OCI-LY1 (cell line): ENCODE data around the gene SPPL3.

Source experiments
- H2AFZ ChIP-seq: fragments of 200-600 bp; sonication (generic), shearing (Covaris generic); 2 replicates; pipeline ENCODE4 v1.6.0; 2014; ENCODE audit warnings: antibody characterized with exemption, mild to moderate bottlenecking, low read length
- H3F3A ChIP-seq: fragments of 200-600 bp; sonication (generic), shearing (Covaris generic); 2 replicates; pipeline ENCODE4 v1.6.0; 2014; ENCODE audit warnings: mild to moderate bottlenecking, antibody characterized with exemption, low read length, moderate library complexity; ENCODE audit not compliant: insufficient read depth
- H3K27ac ChIP-seq: fragments of 200-600 bp; sonication (generic); 2 replicates; pipeline ENCODE4 v1.5.1; 2014; ENCODE audit warnings: low read length, mixed run types, mild to moderate bottlenecking, low read depth; ENCODE audit not compliant: poor library complexity, severe bottlenecking
- H3K27me3 ChIP-seq: fragments of 200-600 bp; sonication (generic); 2 replicates; pipeline ENCODE4 v1.6.0; 2014; ENCODE audit warnings: antibody characterized with exemption, mild to moderate bottlenecking, low read length, moderate library complexity; ENCODE audit not compliant: insufficient read depth
- H3K36me3 ChIP-seq: fragments of 200-600 bp; sonication (generic); 2 replicates; pipeline ENCODE4 v1.6.1; 2014; ENCODE audit warnings: mild to moderate bottlenecking, antibody characterized with exemption, low read length, moderate library complexity, mixed read lengths; ENCODE audit not compliant: insufficient read depth
- H3K4me1 ChIP-seq: fragments of 200-600 bp; sonication (generic); 2 replicates; pipeline ENCODE4 v1.5.1; 2014; ENCODE audit warnings: mild to moderate bottlenecking, low read length, moderate library complexity; ENCODE audit not compliant: insufficient read depth, severe bottlenecking
- H3K4me2 ChIP-seq: fragments of 200-600 bp; sonication (generic), shearing (Covaris generic); 2 replicates; pipeline ENCODE4 v1.6.1; 2014; ENCODE audit warnings: low read length
- H3K4me3 ChIP-seq: fragments of 200-600 bp; sonication (generic); 2 replicates; pipeline ENCODE4 v1.5.1; 2014; ENCODE audit warnings: low read length, low read depth, mild to moderate bottlenecking, mixed read lengths; ENCODE audit not compliant: poor library complexity, severe bottlenecking
- H3K79me2 ChIP-seq: fragments of 200-600 bp; shearing (Covaris generic); 2 replicates; pipeline ENCODE4 v1.6.1; 2016; ENCODE audit warnings: mixed run types, low read length, mixed read lengths; ENCODE audit not compliant: insufficient read depth
- H3K9ac ChIP-seq: fragments of 200-600 bp; sonication (generic), shearing (Covaris generic); 2 replicates; pipeline ENCODE4 v1.6.1; 2014; ENCODE audit warnings: mild to moderate bottlenecking, low read length, mixed read lengths
- H3K9me2 ChIP-seq: fragments of 200-600 bp; sonication (generic), shearing (Covaris generic); 2 replicates; pipeline ENCODE4 v1.6.1; 2014; ENCODE audit warnings: low read depth, mild to moderate bottlenecking, low read length, mixed read lengths
- H3K9me3 ChIP-seq: fragments of 200-600 bp; shearing (Covaris generic); 2 replicates; pipeline ENCODE4 v1.6.1; 2014; ENCODE audit warnings: low read length, mixed read lengths
- H4K20me1 ChIP-seq: fragments of 200-600 bp; sonication (generic), shearing (Covaris generic); 2 replicates; pipeline ENCODE4 v1.6.0; 2016; ENCODE audit warnings: mild to moderate bottlenecking, low read length; ENCODE audit not compliant: insufficient read depth
- EZH2 ChIP-seq: fragments of 200-600 bp; sonication (generic), shearing (Covaris generic); IDR thresholded peaks from 2 replicates; pipeline ENCODE4 v1.8.0; 2017; ENCODE audit warnings: borderline replicate concordance, mixed run types, mild to moderate bottlenecking, antibody characterized with exemption, low read length, moderate library complexity, mixed read lengths
- TF ChIP-seq, protein P1 (sequence below): fragments of 200-600 bp; sonication (generic), shearing (Covaris generic); IDR thresholded peaks from 2 replicates; pipeline ENCODE4 v1.5.1; 2017; ENCODE audit warnings: mild to moderate bottlenecking, antibody characterized with exemption, low read length, moderate library complexity, mixed read lengths

Gene SPPL3

DNA sequence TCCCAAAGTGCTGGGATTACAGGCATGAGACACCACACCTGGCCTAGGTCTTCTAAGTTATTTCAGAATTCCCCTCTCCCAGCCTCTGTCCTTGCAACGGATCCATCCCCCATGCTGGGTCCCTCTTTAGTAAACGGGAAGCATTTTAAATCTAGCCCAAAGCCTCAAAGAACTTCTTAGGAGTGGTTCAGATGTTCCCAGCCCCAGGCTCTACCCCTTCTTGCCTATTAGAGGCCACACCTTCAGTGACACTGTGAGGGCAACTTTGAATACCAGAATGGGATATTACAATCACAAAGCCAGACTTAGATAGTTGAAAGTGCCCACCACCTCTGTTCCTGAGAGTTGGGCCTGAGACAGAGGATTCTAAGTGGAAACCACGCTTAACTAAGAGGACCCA, 18.1 kb upstream of the SPPL3 start:
- no peaks in the 10 kb centered on the region for H3K79me2 ChIP-seq
- no peak overlapping the region for H3K4me2 ChIP-seq
- no peaks in the 10 kb centered on the region for H3K4me1 ChIP-seq
- H3K27ac ChIP-seq: no peak overlapping the region
- peaks cover 6% of the 10 kb centered on the region; the same call in 1 of the 2 replicates for H3K9me3 ChIP-seq
- no peak for TF ChIP-seq EZH2
- TF ChIP-seq, protein P1, sequence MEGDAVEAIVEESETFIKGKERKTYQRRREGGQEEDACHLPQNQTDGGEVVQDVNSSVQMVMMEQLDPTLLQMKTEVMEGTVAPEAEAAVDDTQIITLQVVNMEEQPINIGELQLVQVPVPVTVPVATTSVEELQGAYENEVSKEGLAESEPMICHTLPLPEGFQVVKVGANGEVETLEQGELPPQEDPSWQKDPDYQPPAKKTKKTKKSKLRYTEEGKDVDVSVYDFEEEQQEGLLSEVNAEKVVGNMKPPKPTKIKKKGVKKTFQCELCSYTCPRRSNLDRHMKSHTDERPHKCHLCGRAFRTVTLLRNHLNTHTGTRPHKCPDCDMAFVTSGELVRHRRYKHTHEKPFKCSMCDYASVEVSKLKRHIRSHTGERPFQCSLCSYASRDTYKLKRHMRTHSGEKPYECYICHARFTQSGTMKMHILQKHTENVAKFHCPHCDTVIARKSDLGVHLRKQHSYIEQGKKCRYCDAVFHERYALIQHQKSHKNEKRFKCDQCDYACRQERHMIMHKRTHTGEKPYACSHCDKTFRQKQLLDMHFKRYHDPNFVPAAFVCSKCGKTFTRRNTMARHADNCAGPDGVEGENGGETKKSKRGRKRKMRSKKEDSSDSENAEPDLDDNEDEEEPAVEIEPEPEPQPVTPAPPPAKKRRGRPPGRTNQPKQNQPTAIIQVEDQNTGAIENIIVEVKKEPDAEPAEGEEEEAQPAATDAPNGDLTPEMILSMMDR: no peak
- no peaks in the 10 kb centered on the region for H3F3A ChIP-seq
- no peaks in the 10 kb centered on the region for H3K27me3 ChIP-seq
- H3K9ac ChIP-seq: no peak overlapping the region
- no peaks in the 10 kb centered on the region for H3K9me2 ChIP-seq
- H3K36me3 ChIP-seq: no peaks in the 10 kb centered on the region; the same call in 1 of the 2 replicates
- no peaks in the 10 kb centered on the region for H4K20me1 ChIP-seq
- no peak overlapping the region for H3K4me3 ChIP-seq
- H2AFZ ChIP-seq: no peak overlapping the region

DNA sequence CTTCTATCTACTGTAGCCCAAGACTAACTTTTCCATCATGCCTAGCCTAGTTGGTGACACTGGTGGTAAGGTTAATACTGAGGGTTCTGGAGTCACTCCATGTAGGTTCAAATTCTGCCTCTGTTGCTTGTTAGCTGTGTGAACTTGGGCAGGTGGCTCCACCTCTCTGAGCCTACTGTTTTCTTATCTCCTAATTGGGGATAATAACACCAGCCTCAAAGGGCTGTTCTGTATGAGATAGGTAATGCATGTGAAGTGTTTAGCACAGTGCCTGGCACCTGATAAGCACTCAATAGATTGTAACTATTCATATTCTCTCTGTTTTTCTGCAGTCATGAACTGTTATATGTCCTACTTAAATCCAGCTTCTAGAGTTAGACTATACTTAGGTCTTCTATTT, 17.5 kb upstream of the SPPL3 start:
- peaks cover 7% of the 10 kb centered on the region; the same call in 1 of the 2 replicates for H3K9me3 ChIP-seq
- no peaks in the 10 kb centered on the region; the same call in 1 of the 2 replicates for H3K36me3 ChIP-seq
- no peaks in the 10 kb centered on the region for H3K4me1 ChIP-seq
- no peak overlapping the region for H3K4me2 ChIP-seq
- no peaks in the 10 kb centered on the region for H3K79me2 ChIP-seq
- H3K9me2 ChIP-seq: no peaks in the 10 kb centered on the region
- no peak overlapping the region for H2AFZ ChIP-seq
- no peak overlapping the region for H3K9ac ChIP-seq
- H3K27ac ChIP-seq: no peak overlapping the region
- H4K20me1 ChIP-seq: no peaks in the 10 kb centered on the region
- H3K4me3 ChIP-seq: no peak overlapping the region
- H3F3A ChIP-seq: no peaks in the 10 kb centered on the region
- TF ChIP-seq EZH2: no peak
- TF ChIP-seq, protein P1: no peak
- no peaks in the 10 kb centered on the region; the same call in 1 of the 2 replicates for H3K27me3 ChIP-seq

- H3K9ac ChIP-seq: no peak overlapping the region
- no peak overlapping the region for H3K27ac ChIP-seq
- no peaks in the 10 kb centered on the region for H3K9me2 ChIP-seq
- peaks cover 8% of the 10 kb centered on the region; the same call in 1 of the 2 replicates for H3K9me3 ChIP-seq
- no peaks in the 10 kb centered on the region for H3F3A ChIP-seq
- H3K36me3 ChIP-seq: no peaks in the 10 kb centered on the region; the same call in 1 of the 2 replicates
- no peak overlapping the region for H3K4me3 ChIP-seq
- no peak overlapping the region for H2AFZ ChIP-seq
- H3K27me3 ChIP-seq: no peaks in the 10 kb centered on the region; the same call in 1 of the 2 replicates
- H4K20me1 ChIP-seq: no peaks in the 10 kb centered on the region
- no peaks in the 10 kb centered on the region for H3K4me1 ChIP-seq
- H3K4me2 ChIP-seq: no peak overlapping the region
- H3K79me2 ChIP-seq: no peaks in the 10 kb centered on the region
- TF ChIP-seq, protein P1: no peak
Observed at GRCh38 chr12:120920178-120920577, 16.0 kb upstream of the SPPL3 start.
